Measurements from ENCODE around the gene KCNJ2. TPM values are rescaled to one million over a fixed set of nuclear protein-coding genes. Genes with fewer than 3 reads are reported as not detected.

Gene KCNJ2
- total RNA-seq (2022; extraction: Qiagen RNA extraction; ENCODE audit: low read depth), result 0.05 to 0.13 TPM (median 0.09 TPM) in 5 replicates

GRCh38 chr17:70168977-70169708 is at the start of gene KCNJ2:
TSS of gene KCNJ2 (plus strand) at chr17:70169532. CDS start at chr17:70175040, 5,508 bp downstream.

Other genes starting within 250 kb of the KCNJ2 start
- 0.03 to 0.21 TPM (median 0.10 TPM) in 5 replicates for gene KCNJ16, start 94.3 kb upstream of the KCNJ2 start, total RNA-seq (2022; extraction: Qiagen RNA extraction; ENCODE audit: low read depth)

Measured in A549 treated with RU486 at 1 μM for 4 hours (cell line).